GM23248 (cell line): ENCODE results near the gene TRIM32.

Experiments used
- EZH2 ChIP-seq: fragments of 200-600 bp; sonication (generic); IDR thresholded peaks from 2 replicates; pipeline ENCODE4 v1.6.1; 2018; ENCODE audit warnings: antibody characterized with exemption, mild to moderate bottlenecking; ENCODE audit not compliant: insufficient read depth, poor library complexity, severe bottlenecking
- EZH2phosphoT487 ChIP-seq: fragments of 200-600 bp; sonication (generic); IDR thresholded peaks from 2 replicates; pipeline ENCODE4 v1.6.1; 2018; ENCODE audit warnings: antibody characterized with exemption, moderate library complexity, mild to moderate bottlenecking, low read depth; ENCODE audit not compliant: insufficient read depth

- TF ChIP-seq EZH2 (no peak), EZH2phosphoT487 (no peak)
Measured at GRCh38 chr9:116692616-116693015, 5.5 kb downstream of the TRIM32 start.
